Epithelial cell of esophagus (primary cell): ENCODE data around the gene LIF.
"Not testable (repeated sequence)": the region's sequence is repeated elsewhere in the genome, so short reads cannot be mapped to it uniquely, and the experiment has no call there.

Experiments used
- DNase-seq: peaks from one replicate; pipeline ENCODE4 v3.0.0; 2010; ENCODE audit warnings: low read depth
- H3K4me3 ChIP-seq: 2 replicates; pipeline ENCODE4 v1.5.1; 2011; ENCODE audit warnings: mild to moderate bottlenecking, low read length, control low read depth
- TF ChIP-seq, protein P1 (sequence below): IDR thresholded peaks from 2 replicates; pipeline ENCODE4 v1.5.1; 2011; ENCODE audit warnings: low read depth, mild to moderate bottlenecking, low read length, control low read depth, inconsistent platforms; ENCODE audit not compliant: insufficient read depth; ENCODE audit errors: missing control alignments

Gene LIF

DNA sequence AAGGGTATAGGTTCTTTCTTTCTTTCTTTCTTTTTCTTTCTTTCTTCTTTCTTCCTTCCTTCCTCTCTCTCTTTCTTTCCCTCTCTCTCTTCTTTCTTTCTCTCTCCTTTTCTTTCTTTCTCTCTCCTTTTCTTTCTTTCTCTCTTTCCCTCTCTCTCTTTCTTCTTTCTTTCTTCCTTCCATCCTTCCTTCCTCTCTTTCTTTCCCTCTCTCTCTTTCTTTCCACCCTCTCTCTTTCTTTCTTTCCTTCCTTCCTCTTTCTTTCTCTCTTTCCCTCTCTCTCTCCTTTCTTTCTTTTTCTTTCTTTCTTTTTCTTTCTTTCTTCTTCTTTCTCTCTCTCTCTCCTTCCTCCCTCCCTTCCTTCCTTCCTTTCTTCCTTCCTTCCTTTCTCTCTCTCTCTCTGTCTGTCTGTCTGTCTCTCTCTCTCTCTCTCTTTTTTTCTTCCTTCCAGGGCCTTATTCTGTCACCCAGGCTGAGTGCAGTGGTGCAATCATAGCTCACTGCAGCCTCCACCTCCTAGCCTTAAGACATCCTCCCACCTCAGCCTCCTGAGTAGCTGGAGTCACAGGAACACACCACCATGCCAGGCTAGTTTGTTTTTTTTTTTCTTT, 26.8 kb downstream of the LIF start:
- DNase-seq, result no peak
- TF ChIP-seq, protein P1, sequence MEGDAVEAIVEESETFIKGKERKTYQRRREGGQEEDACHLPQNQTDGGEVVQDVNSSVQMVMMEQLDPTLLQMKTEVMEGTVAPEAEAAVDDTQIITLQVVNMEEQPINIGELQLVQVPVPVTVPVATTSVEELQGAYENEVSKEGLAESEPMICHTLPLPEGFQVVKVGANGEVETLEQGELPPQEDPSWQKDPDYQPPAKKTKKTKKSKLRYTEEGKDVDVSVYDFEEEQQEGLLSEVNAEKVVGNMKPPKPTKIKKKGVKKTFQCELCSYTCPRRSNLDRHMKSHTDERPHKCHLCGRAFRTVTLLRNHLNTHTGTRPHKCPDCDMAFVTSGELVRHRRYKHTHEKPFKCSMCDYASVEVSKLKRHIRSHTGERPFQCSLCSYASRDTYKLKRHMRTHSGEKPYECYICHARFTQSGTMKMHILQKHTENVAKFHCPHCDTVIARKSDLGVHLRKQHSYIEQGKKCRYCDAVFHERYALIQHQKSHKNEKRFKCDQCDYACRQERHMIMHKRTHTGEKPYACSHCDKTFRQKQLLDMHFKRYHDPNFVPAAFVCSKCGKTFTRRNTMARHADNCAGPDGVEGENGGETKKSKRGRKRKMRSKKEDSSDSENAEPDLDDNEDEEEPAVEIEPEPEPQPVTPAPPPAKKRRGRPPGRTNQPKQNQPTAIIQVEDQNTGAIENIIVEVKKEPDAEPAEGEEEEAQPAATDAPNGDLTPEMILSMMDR, result no peak
- H3K4me3 ChIP-seq, result no peak overlapping the region

DNA sequence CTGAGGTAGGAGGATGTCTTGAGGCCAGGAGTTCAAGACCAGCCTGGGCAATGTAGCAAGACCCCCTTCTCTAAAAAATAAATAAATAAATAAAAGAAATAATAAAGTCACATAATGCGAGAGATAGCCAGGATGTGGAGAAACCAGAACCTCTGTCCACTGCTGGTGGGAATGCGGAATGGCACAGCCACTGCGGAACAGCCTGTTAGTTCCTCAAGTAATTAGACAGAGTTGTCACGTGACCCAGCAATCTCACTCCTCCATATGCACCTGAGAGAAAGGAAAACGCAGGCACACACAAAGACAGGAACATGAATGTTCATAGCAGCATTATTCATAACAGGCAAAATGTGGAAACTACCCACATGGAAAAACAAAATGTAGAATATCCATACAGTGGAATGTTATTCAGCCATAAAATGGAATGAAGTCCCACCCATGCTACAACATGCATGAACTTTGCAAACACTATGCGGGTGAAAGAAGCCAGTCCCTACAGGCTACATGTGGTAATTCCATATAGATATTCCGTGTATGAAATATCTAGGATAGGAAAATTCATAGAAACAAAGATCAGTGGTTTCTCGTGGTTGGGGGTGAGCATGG, 27.4 kb downstream of the LIF start:
- no peak for DNase-seq
- TF ChIP-seq, protein P1, result no peak
- no peak overlapping the region for H3K4me3 ChIP-seq

DNA sequence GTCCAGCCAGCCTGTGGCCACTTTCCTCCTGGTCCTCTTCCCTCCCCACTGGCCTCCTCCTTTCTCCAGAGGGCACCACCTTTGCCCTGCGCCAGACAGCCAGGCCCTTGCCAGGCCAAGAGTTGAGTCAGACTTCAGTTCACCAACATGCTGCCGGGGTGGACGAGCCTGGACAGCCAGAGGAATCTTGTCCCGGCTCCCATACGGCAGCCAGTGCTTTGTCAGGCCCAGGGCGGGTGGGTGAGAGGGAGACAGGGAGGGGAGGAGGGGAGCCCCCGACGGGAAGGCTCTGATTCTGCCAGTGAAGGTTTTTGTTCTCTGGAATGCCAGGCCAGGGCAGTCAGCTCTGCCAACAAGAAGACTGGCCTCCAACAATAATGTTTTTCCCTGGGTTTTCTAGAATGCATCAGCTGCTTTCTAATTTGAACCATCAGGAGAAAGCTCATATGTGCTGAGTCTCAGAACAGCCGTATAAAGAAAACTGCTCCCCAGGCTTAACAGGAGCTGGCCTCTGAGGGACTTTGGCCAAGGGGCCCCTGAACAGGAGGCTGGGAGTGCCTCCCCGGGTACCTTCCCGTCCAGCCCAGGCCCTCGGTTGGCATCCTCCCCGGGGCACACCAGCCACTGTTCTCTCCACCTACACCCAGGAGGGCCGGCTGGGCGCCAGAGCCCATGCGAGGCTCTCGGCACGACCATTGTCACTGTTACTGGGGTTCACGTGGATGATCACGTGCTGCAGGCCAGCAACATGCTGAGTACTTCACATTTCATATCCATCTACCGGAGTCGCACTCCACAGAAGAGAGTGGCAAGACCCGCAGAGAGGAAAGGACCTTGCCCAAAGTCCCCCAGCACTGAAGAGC, 28.6 kb downstream of the LIF start:
- no peak for DNase-seq
- TF ChIP-seq, protein P1, result no peak

DNA sequence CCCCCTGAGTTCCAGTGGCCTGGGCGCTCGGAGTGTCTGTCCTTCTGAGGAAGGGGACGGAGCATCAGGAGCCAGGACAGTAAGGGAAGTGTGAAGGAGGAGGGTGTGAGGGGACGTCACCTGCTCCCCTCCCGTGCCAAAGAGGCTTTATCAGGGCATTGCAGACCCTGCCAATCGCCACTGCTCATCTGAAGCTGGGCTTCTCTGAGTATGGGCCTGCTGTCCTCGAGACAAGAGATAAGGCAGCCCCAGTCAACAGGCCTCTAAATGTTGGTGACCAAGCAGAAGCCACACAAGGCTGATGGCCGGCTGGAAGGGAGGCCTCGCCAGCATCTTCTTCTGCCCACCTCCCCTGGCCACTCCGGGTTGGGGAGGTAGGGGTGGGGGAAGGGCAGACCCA, 29.8 kb downstream of the LIF start:
- no peak overlapping the region for H3K4me3 ChIP-seq
- no peak for DNase-seq
- TF ChIP-seq, protein P1, result no peak

More for the DNA sequence above, 28.6 kb downstream of the LIF start:
- no peak overlapping the region for H3K4me3 ChIP-seq

DNA sequence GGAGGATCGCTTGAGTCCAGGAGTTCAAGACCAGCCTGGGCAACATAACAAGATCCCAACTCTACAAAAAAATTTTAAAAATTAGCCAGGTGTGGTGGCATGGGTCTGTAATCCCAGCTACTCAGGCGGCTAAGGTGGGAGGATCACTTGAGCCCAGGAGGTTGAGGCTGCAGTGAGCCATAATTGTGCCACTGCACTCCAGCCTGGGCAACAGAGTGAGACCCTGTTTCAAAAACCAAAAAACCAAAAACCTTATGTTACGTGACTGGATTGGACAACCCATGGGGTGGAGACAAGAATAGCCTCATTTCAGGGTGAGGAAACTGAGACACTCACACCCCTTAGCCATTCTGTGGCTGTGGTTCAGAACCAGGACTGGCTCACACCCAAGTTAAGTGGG, 30.3 kb downstream of the LIF start:
- H3K4me3 ChIP-seq, DNase-seq: not testable (repeated sequence)

DNA sequence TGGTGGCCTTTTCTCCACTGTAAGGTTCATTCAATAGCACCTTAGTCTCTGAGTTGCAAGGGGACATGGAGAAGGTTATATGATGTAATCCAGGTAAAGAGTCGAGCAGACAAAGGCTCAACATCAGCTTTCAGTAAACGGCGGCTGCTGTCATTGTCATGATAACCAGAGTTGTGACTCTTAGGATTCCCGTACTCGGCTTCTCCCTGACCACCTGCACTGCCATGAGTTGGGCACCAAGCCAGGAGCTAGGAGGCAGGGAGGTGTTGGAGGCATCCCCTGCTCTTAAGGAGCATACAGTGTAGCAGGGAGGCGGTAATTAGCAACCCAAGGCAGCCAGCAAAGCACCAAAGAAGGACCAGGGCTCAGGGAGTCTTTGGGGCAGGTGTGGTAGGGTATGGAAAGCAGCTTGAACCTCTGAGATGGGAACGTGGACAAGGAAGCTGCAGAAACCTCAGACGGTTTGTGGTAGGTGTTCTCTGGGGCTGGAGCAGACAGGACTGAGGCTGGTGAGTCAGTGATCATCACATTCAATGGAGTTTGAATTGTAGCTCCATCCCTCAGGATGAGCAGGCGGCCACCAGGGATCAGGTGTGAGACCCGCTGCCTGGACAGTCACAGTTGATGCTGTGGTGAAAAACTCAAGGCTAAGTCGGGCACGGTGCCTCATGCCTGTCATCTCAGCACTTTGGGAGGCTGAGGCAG, 31.7 kb downstream of the LIF start:
- DNase-seq, result peak; percentile 38

DNA sequence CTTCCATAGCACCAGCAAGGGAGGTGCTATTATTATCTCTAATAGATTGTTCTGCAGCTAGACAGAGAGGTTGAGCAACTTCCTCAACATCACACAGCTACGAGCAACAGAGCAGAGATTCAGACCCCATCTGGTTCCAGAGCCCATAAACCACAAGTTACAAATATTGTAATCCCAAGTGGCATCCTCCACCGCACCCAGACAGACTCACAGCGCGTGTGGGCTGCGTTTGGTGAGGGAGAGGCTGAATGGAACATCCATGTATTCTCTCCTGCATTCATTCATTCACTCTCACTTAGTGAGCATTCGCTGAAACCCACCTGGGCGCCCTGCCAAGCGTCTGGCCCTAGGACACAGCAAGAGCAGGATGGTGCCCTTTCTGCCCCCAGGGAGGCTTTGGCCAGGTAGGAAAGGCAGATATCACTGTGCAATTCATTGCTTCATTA, 33.5 kb downstream of the LIF start:
- no peak overlapping the region for H3K4me3 ChIP-seq
- no peak for DNase-seq
- TF ChIP-seq, protein P1, result no peak

More for the DNA sequence above, 31.7 kb downstream of the LIF start:
- TF ChIP-seq, protein P1, result no peak
- H3K4me3 ChIP-seq, result no peak overlapping the region
